ENCODE measurements around the gene CHPF2.

CHPF2 gene

DNA sequence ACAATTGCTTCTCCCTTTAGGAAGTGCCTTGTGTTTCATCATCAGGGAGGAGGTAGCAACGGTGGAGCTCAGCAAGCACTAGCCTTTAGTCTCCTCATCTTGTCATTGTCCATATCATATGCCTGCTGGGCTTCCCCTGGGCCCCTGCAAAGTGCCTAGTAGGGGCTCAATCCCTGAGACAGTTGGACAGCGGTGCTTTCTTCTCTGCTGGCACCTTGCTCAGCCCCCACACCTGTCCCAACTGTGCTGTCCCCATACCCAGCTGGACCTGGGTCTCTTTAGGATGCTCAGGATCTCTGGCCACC, 10.7 kb downstream of the CHPF2 start:
- Histone ChIP-seq H3K4me3 (ENCODE audit: low read depth in 1 of 2, low read length in 1 of 2) (peak overlapping the region in 1 of 2 experiments; percentile 46), H3K27ac (no peak overlapping the region), H3K4me1 (ENCODE audit: control insufficient read depth in 1 of 2, insufficient read depth in 1 of 2, low read depth in 1 of 2, low read length in 1 of 2) (peaks cover 28 to 38% of the 10 kb centered on the region in 2 experiments), H3K9me3 (no peaks in the 10 kb centered on the region), H3K27me3 (peaks cover 58% of the 10 kb centered on the region), H3K36me3 (peaks cover 28% of the 10 kb centered on the region)
- no peak for TF ChIP-seq CTCF (IDR thresholded peaks at IDR 0.05)

DNA sequence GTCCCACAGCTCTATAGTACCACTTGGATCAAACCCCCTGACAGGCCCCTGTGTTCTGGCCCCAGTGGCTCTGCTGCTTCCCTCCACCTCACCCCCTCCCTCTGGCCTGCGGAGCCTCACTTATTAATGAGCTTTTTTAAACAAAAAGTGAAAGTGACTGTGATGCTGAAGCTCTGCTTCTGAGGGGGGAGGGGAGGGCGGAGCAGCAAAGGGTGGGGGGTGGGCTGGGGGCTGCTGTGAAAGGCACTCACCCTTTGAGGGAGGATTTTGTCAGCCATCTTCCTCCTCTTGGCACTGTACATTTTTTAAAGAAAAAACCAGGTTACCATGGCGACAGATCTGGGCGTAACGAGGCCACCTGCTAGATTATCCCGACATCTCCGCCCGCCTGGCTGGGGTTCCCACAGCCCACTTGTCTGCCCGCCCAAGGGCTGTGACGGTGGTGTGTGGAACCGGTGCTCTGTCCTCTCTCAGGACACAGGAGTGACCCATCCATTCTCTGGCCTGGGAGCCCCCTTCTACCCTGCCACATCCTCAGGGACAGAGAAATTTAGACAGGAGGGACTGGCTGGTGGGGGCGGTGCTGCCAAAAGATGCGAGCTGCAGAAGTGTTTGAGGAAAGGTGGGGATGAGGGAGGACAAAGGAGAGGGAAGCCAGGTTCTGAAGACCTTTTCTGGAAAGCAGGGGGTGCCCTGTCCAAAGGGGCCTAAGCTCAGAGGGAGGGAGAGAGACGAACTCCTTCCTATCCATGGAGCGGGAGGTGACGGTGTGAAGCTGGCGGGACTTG, 11.3 kb downstream of the CHPF2 start:
- H3K4me1 ChIP-seq (ENCODE audit: control insufficient read depth in 1 of 2, insufficient read depth in 1 of 2, low read depth in 1 of 2, low read length in 1 of 2), result peaks cover 28 to 44% of the 10 kb centered on the region in 2 experiments
- peaks cover 22% of the 10 kb centered on the region for H3K36me3 ChIP-seq
- H3K27ac ChIP-seq, result no peak overlapping the region
- peaks cover 64% of the 10 kb centered on the region for H3K27me3 ChIP-seq
- no peak for TF ChIP-seq CTCF (IDR thresholded peaks at IDR 0.05)
- H3K4me3 ChIP-seq (ENCODE audit: low read depth in 1 of 2, low read length in 1 of 2), result peak overlapping the region; percentile 24 to 46
- H3K9me3 ChIP-seq, result no peaks in the 10 kb centered on the region

DNA sequence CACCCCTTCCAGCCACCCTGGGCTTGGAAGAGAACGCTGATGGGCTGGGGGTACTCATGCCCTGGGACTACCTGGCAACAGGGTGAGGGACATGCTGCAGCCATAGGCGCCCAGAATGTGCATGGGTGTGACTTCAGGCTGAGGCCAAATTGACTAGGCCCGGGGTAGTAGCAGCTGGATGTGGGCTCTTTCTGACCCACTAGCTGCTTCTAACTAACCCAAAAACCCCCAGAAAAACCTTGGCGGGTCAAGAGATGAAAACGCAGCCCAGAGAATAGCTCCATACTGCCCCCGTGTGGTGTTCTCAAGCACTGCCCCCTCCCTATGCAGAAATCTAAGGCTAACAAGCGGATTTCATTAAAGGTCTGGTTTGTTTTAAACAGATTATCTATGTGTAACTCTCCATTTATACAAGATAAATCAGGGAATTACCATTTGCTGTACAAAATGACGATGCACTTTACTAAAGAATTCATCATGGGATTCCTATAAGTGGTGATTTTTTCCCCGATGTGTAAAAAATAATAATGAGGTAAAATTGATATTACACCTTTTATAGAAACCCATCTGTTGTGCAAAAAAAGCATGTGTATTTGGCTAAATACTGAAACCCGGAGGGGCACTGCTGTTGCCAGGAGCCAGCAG, 12.0 kb downstream of the CHPF2 start:
- peaks cover 34 to 51% of the 10 kb centered on the region in 2 experiments for H3K4me1 ChIP-seq (ENCODE audit: control insufficient read depth in 1 of 2, insufficient read depth in 1 of 2, low read depth in 1 of 2, low read length in 1 of 2)
- H3K27me3 ChIP-seq, result peaks cover 72% of the 10 kb centered on the region
- peak; percentile 92 for TF ChIP-seq CTCF (IDR thresholded peaks at IDR 0.05)
- no peaks in the 10 kb centered on the region for H3K9me3 ChIP-seq
- peaks cover 15% of the 10 kb centered on the region for H3K36me3 ChIP-seq
- peak overlapping the region in 1 of 2 experiments; percentile 46 for H3K4me3 ChIP-seq (ENCODE audit: low read depth in 1 of 2, low read length in 1 of 2)
- H3K27ac ChIP-seq, result no peak overlapping the region

GRCh38 chr7:151244841-151245346, 12.6 kb downstream of the CHPF2 start:
- no peaks in the 10 kb centered on the region for H3K9me3 ChIP-seq
- H3K27ac ChIP-seq, result no peak overlapping the region
- TF ChIP-seq CTCF (IDR thresholded peaks at IDR 0.05), result no peak
- H3K4me1 ChIP-seq (ENCODE audit: control insufficient read depth in 1 of 2, insufficient read depth in 1 of 2, low read depth in 1 of 2, low read length in 1 of 2), result peaks cover 34 to 55% of the 10 kb centered on the region in 2 experiments
- H3K27me3 ChIP-seq, result peaks cover 77% of the 10 kb centered on the region
- H3K4me3 ChIP-seq (ENCODE audit: low read depth in 1 of 2, low read length in 1 of 2), result peak overlapping the region in 1 of 2 experiments; percentile 46
- peaks cover 10% of the 10 kb centered on the region for H3K36me3 ChIP-seq

- no peaks in the 10 kb centered on the region for H3K9me3 ChIP-seq
- peaks cover 4% of the 10 kb centered on the region for H3K36me3 ChIP-seq
- peaks cover 84% of the 10 kb centered on the region for H3K27me3 ChIP-seq
- peak overlapping the region; percentile 7 to 46 for H3K4me3 ChIP-seq (ENCODE audit: low read depth in 1 of 2, low read length in 1 of 2)
- no peak overlapping the region for H3K27ac ChIP-seq
- H3K4me1 ChIP-seq (ENCODE audit: control insufficient read depth in 1 of 2, insufficient read depth in 1 of 2, low read depth in 1 of 2, low read length in 1 of 2), result peaks cover 34 to 55% of the 10 kb centered on the region in 2 experiments
- no peak for TF ChIP-seq CTCF (IDR thresholded peaks at IDR 0.05)
These were observed 13.2 kb downstream of the CHPF2 start for GRCh38 chr7:151245360-151246101.
